Measurements from ENCODE around the gene ST6GALNAC6. TPM values are rescaled to one million over a fixed set of nuclear protein-coding genes. Genes with fewer than 3 reads are reported as not detected.

The ST6GALNAC6 gene
- total and polyA plus RNA-seq, 2 of the 4 experiments (the other 2 are of a cell fraction) = 35.7 to 48.6 TPM

DNA sequence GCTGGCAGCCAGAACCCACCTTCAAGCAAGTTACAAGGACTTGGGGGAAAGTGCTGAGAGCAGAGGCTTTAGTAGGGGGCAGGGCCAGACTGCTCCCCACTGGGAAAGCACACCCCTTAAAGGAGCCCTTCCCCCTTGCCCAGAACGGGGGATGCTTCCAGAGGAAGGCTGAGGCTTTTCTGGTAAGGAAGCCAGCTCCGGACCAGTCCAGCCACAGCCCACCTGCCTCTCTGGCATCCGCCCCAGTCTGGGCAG is 42.5 kb upstream of the ST6GALNAC6 start:
- H2BK120ac ChIP-seq (ENCODE audit: low read depth, low read length) = no peak overlapping the region
- in situ Hi-C loops (cut with MboI; ENCODE audit: low sequenced_read_pairs) = no loop called here
- H3K14ac ChIP-seq (replicated peaks; ENCODE audit: low read depth, low read length) = no peak overlapping the region
- H4K91ac ChIP-seq (ENCODE audit: insufficient read depth, low read depth, low read length) = no peak overlapping the region
- H3K4me1 ChIP-seq (ENCODE audit: control insufficient read depth, insufficient read depth, low read length) = peaks cover 9% of the 10 kb centered on the region; the same call in 1 of the 2 replicates
- ChIA-PET POLR2A (ENCODE audit: unreplicated experiment) (no interaction called here), CTCF (interaction anchor here (0.9 to 2.8 kb wide), 3 partner anchors 37 to 176 kb away, joined by 3 to 15 read pairs (median 3); no protein-coding TSS in a partner anchor)
- peaks cover 29% of the 10 kb centered on the region for H3K36me3 ChIP-seq (ENCODE audit: control insufficient read depth, insufficient read depth, low read length)
- H3K27me3 ChIP-seq (ENCODE audit: control insufficient read depth, insufficient read depth, low read length) = no peaks in the 10 kb centered on the region
- H3K9me1 ChIP-seq (ENCODE audit: insufficient read depth, low read length) = 0 out of 2 replicates have a peak, but pooled peaks cover 5% of the 10 kb centered on the region
- no TSS peak for BruUV-seq (replicated peaks)
- H3K27ac ChIP-seq (ENCODE audit: insufficient read depth, low read length) = no peak overlapping the region
- no peak for TF ChIP-seq RFX5 (IDR thresholded peaks at IDR 0.05; ENCODE audit: low read depth, low read length)
- TF ChIP-seq BHLHE40 (IDR thresholded peaks at IDR 0.05; ENCODE audit: low read depth, low read length) = no peak
- TF ChIP-seq CTCF (conservative IDR thresholded peaks at IDR 0.05; ENCODE audit: low read depth, low read length) = no peak
- WGBS, 2 experiments (ENCODE audit: extremely low coverage in 2 of 2, insufficient read length in 1 of 2) = 92% methylated on average over 2 of the region's 3 CpGs; no CpG with 5 or more reads in 1 of the 2 experiments
- H2BK5ac ChIP-seq (ENCODE audit: low read depth, low read length, poor library complexity, severe bottlenecking) = no peak overlapping the region
- H2BK20ac ChIP-seq (ENCODE audit: low read depth, low read length) = no peak overlapping the region
- H3K18ac ChIP-seq (ENCODE audit: low read depth, low read length) = no peak overlapping the region
- DNase-seq (no peak), ATAC-seq (ENCODE audit: low read depth) (no peak)
- no peak overlapping the region for H2BK15ac ChIP-seq (ENCODE audit: low read depth, low read length)
- no peak overlapping the region for H4K8ac ChIP-seq (ENCODE audit: low read depth in 2 of 2, low read length in 2 of 2)
- H3K9ac ChIP-seq (ENCODE audit: low read depth, low read length) = no peak overlapping the region
- H2AK5ac ChIP-seq (ENCODE audit: low read depth, low read length) = no peak overlapping the region
- dilution Hi-C loops (cut with HindIII; ENCODE audit: low sequenced_read_pairs, unreplicated experiment) = no loop called here
- H3K4ac ChIP-seq (ENCODE audit: low read depth, low read length) = no peak overlapping the region
- H3K56ac ChIP-seq (ENCODE audit: extremely low read depth, insufficient read depth, low read length) = no peak overlapping the region
- intact Hi-C loops (cut with micrococcal nuclease) = loop anchor here (1.0 to 5.0 kb wide), 4 partner anchors 37 to 155 kb away; no protein-coding TSS in a partner anchor
- no peak overlapping the region for H2AFZ ChIP-seq (replicated peaks; ENCODE audit: low read length, poor library complexity)
- no peak overlapping the region for H3K4me2 ChIP-seq (ENCODE audit: low read depth, low read length)
- peaks cover 18% of the 10 kb centered on the region; the same call in 1 of the 2 replicates for H4K20me1 ChIP-seq (ENCODE audit: insufficient read depth, low read length)
- H3K4me3 ChIP-seq (ENCODE audit: insufficient read depth, low read depth, low read length) = no peak overlapping the region
- peaks cover 3 to 13% of the 10 kb centered on the region in 2 experiments; a peak in 2 of 4 replicates for H3K79me1 ChIP-seq (ENCODE audit: low read depth in 1 of 2, low read length in 2 of 2)
- no peak overlapping the region for H2AK9ac ChIP-seq (replicated peaks; ENCODE audit: low read depth, low read length, poor library complexity)
- no peaks in the 10 kb centered on the region for H3K9me3 ChIP-seq (ENCODE audit: control insufficient read depth, insufficient read depth, low read length)
- H3K23ac ChIP-seq (ENCODE audit: low read depth, low read length) = no peak overlapping the region
- H4K5ac ChIP-seq (ENCODE audit: low read depth, low read length) = no peak overlapping the region

All from IMR-90 (cell line).